ENCODE data around the gene CCR3. TPM values are rescaled to one million over a fixed set of nuclear protein-coding genes. Genes with fewer than 3 reads are reported as not detected.

CCR3 gene
- total RNA-seq, 1 experiment from 2014 or later = not detected

- DNase-seq = no peak
- Histone ChIP-seq H3K9me3 (no peaks in the 10 kb centered on the region), H3K27me3 (no peaks in the 10 kb centered on the region), H3K36me3 (no peaks in the 10 kb centered on the region), H3K4me3 (no peak overlapping the region)
Measured at GRCh38 chr3:46213201-46213600, 29.1 kb upstream of the CCR3 start.

GRCh38 chr3:46214751-46215352 is 27.4 kb upstream of the CCR3 start:
- Histone ChIP-seq H3K9me3 (no peaks in the 10 kb centered on the region), H3K27me3 (no peaks in the 10 kb centered on the region), H3K4me3 (no peak overlapping the region), H3K36me3 (no peaks in the 10 kb centered on the region)
- DNase-seq = no peak

DNA sequence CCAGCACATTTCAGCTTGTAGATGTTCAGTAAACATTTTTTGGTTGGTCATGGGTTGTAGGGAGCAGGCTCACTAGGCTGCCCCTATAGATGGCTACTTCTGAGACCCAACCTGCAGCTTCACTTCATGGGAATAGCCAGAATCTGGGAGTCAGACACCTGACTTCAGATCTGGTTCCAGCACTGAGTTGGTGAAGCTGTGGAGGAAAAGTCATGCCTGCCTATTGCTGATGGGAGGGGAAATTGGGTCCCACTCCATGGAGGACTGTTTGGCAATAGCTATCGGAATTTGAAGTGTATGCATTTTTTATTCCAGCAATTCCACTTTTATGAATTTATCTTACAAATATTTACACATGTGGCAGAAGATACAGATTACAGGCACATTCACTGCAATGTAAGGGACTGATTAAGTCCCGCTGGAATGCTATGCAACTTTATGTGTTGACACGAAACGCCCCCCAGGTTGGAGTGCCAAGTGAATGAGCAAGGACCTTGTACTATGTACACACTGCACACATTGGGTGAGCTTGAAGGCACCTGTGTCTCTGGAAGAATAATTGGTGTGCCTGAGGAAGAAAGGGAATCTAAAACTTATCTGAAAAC is 26.3 kb upstream of the CCR3 start:
- no peak overlapping the region for H3K4me3 ChIP-seq
- H3K27me3 ChIP-seq = no peaks in the 10 kb centered on the region
- peak; percentile 62 for DNase-seq
- H3K9me3 ChIP-seq = no peaks in the 10 kb centered on the region
- no peaks in the 10 kb centered on the region for H3K36me3 ChIP-seq

GRCh38 chr3:46218196-46218709 is 24.0 kb upstream of the CCR3 start:
- H3K36me3 ChIP-seq = no peaks in the 10 kb centered on the region
- DNase-seq = no peak
- H3K4me3 ChIP-seq = no peak overlapping the region
- no peaks in the 10 kb centered on the region for H3K9me3 ChIP-seq
- H3K27me3 ChIP-seq = no peaks in the 10 kb centered on the region

- Histone ChIP-seq H3K36me3 (no peaks in the 10 kb centered on the region), H3K27me3 (no peaks in the 10 kb centered on the region), H3K9me3 (no peaks in the 10 kb centered on the region), H3K4me3 (no peak overlapping the region)
- no peak for DNase-seq
Measured at GRCh38 chr3:46221391-46221790, 20.9 kb upstream of the CCR3 start.

- Histone ChIP-seq H3K27me3 (no peaks in the 10 kb centered on the region), H3K4me3 (no peak overlapping the region), H3K36me3 (no peaks in the 10 kb centered on the region), H3K9me3 (no peaks in the 10 kb centered on the region)
- DNase-seq = no peak
Measured at GRCh38 chr3:46221938-46222337, 20.3 kb upstream of the CCR3 start.

DNA sequence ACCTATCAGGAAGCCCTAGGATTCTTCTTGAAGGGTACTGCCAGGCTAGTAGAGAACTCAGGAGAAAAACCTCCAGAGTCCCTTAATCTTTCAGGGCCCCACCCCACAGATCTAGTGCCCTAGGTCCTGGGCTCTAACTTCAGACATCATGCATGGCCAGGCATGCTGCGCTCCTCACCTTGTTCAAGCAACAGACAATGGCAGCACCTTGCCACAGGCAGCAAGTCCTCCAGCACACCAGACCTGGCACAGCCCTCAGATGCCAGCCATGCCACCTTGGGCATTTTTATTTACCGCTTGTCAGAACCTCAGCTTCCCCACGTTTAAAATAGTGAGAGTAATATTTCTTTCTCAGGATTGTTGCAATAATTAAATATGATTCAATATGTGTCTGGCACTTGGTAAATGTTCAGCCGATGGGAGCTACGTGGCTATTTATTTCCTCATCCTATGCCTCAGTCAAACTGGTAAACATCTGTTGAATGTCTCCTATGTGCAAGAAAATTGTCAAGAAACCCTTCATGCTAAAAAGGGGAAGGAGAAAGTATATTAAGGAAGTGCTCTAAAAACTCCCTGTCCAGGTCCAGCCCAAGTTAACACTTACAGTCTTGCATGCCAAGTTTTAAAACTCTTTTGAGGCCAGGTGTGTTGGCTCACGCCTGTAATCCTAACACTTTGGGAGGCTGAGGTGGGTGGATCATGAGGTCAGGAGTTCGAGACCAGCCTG is 19.7 kb upstream of the CCR3 start:
- no peak overlapping the region for H3K4me3 ChIP-seq
- H3K9me3 ChIP-seq = no peaks in the 10 kb centered on the region
- H3K27me3 ChIP-seq = no peaks in the 10 kb centered on the region
- H3K36me3 ChIP-seq = no peaks in the 10 kb centered on the region
- DNase-seq = no peak

DNA sequence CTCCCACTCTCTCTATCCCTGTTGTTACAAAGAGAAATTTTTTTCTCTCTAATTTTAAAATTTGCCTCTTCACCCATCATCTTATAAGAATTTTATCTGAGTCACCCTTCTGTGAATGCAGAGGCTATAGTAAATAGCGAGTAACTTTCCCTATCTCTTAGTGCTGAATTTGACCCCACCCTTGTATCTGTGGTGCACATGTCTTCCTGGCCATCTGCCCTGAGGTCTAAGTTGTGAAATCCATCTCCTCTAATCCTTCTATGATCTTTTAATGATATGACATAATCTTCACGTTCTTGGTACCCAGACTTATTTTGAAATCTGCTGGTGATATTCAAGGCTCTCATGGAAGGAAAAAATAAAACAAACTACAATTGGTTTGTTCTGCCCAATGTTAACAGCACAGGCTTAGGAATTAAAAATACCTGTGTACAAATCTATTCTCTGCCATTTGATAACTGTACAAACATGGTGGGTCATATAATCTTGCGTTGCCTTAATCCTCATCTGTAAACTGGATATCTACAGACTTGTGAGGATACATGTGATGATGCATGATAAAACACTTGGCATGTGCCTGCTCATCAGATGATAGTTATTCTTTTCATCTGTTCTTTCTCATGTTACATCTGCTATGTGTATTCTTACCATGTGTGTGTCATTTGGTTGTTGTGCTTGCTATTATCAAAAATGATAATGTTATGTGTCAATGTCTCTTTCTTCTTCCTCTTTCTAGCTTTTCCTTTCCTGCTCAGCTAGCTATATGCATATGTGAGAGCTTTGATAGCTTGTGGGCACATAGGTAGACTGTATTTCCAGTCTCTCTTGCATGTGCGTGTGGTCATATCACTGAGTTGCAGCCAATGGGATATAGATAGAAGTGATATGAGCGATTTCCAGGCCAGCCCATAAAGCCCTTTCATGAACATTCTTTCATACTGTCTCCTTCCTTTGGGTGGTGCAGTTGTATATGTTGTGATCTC is 13.7 kb upstream of the CCR3 start:
- no peaks in the 10 kb centered on the region for H3K27me3 ChIP-seq
- no peaks in the 10 kb centered on the region for H3K9me3 ChIP-seq
- peak; percentile 25 for DNase-seq
- H3K36me3 ChIP-seq = no peaks in the 10 kb centered on the region
- H3K4me3 ChIP-seq = no peak overlapping the region

- Histone ChIP-seq H3K27me3 (no peaks in the 10 kb centered on the region), H3K4me3 (no peak overlapping the region), H3K9me3 (no peaks in the 10 kb centered on the region), H3K36me3 (no peaks in the 10 kb centered on the region)
- DNase-seq = no peak
Measured at GRCh38 chr3:46231323-46231722, 10.9 kb upstream of the CCR3 start.

DNA sequence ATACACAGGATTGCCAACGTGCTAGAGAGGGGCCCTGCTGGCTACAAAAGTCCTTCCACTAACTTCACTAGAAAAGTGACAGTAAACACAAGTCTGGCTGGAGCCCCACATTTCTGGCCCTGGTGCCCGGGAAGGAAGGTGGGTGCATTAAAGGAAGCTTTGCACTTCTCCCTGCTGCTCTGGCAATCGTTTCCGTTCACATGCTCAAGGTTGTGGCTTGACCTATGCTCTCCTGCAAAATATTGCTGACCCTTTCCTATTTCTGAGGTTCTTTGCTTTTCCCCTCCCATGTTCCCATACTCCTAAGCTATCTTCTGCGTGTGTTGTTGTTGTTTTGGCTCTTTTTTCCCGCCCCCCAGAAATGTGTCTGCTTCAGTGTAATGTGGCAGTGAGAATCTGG is 9.1 kb upstream of the CCR3 start:
- H3K4me3 ChIP-seq = no peak overlapping the region
- no peaks in the 10 kb centered on the region for H3K27me3 ChIP-seq
- no peaks in the 10 kb centered on the region for H3K9me3 ChIP-seq
- no peak for DNase-seq
- no peaks in the 10 kb centered on the region for H3K36me3 ChIP-seq

GRCh38 chr3:46235425-46235824 is 6.8 kb upstream of the CCR3 start:
- Histone ChIP-seq H3K4me3 (no peak overlapping the region), H3K27me3 (no peaks in the 10 kb centered on the region), H3K36me3 (no peaks in the 10 kb centered on the region), H3K9me3 (no peaks in the 10 kb centered on the region)
- DNase-seq = no peak

DNA sequence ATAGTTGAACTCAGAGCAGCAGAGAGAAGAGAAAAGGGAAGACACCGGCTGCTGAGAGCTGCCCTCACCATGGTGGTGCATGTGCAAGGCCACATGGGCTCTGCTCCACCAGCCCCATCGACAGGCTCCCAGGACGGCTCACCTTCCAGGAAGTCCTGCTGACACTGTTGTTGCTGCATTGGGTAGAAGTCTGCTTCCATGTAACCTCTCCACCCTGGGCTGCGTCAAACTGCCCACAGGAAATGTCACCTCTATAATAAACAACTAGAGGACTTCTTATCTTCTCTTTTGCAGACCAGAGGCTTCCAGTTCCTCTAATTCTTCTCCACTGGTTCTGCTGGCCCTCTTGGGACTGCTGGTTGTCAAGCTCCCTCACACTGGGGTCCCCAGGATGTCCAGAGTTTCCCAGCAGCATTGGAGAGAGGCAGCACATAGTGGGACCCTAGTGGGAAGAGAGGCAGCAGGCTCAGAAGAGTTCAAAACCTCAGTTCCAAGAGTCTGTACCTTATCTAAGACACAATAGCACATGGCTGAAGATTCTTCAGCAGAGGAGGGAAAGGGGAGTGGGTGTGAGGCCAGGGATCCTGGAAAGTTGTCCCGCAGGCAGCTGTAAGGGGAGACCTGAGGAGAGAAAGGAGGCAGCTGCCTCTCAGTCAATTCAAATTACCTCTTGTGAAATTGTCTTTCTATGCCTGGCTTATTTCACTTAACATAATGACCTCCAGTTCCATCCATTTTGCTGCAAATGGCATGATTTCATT is 5.8 kb upstream of the CCR3 start:
- DNase-seq = no peak
- Histone ChIP-seq H3K4me3 (no peak overlapping the region), H3K9me3 (no peaks in the 10 kb centered on the region), H3K36me3 (no peaks in the 10 kb centered on the region), H3K27me3 (no peaks in the 10 kb centered on the region)

- no peaks in the 10 kb centered on the region for H3K27me3 ChIP-seq
- no peaks in the 10 kb centered on the region for H3K36me3 ChIP-seq
- H3K9me3 ChIP-seq = no peaks in the 10 kb centered on the region
- no peak overlapping the region for H3K4me3 ChIP-seq
- no peak for DNase-seq
Measured at GRCh38 chr3:46238386-46238785, 3.9 kb upstream of the CCR3 start.

- H3K36me3 ChIP-seq = no peaks in the 10 kb centered on the region
- no peak for DNase-seq
- H3K4me3 ChIP-seq = no peak overlapping the region
- no peaks in the 10 kb centered on the region for H3K27me3 ChIP-seq
- H3K9me3 ChIP-seq = no peaks in the 10 kb centered on the region
Measured at GRCh38 chr3:46239301-46239938, 2.8 kb upstream of the CCR3 start.

- Histone ChIP-seq H3K4me3 (no peak overlapping the region), H3K9me3 (no peaks in the 10 kb centered on the region), H3K36me3 (no peaks in the 10 kb centered on the region), H3K27me3 (no peaks in the 10 kb centered on the region)
- DNase-seq = no peak
Measured at GRCh38 chr3:46239952-46240351, 2.3 kb upstream of the CCR3 start.

GRCh38 chr3:46243560-46243959 is 1.3 kb downstream of the CCR3 start:
- Histone ChIP-seq H3K4me3 (no peak overlapping the region), H3K9me3 (no peaks in the 10 kb centered on the region), H3K27me3 (no peaks in the 10 kb centered on the region), H3K36me3 (no peaks in the 10 kb centered on the region)
- no peak for DNase-seq

All from MG63 (cell line).